Activated CD4-positive, alpha-beta T cell treated with anti-CD3 and anti-CD28 coated beads, Interleukin-2, amount 10 ng/mL, durations not matched to agents 7 days and 5 days (primary cell): Measurements from ENCODE around the gene SST. TPM values are rescaled to one million over a fixed set of nuclear protein-coding genes. Genes with fewer than 3 reads are reported as not detected.

ENCODE experiments used
- CTCF ChIA-PET: fragments of 350-600 bp; sonication (Branson Sonifier 250); formaldehyde crosslinking; loops from one replicate; lab custom pipeline; 2021; ENCODE audit warnings: antibody characterized with exemption; lab: Charles Lee
- POLR2A ChIA-PET: fragments of 350-600 bp; sonication (Branson Sonifier 250); formaldehyde crosslinking; loops from one replicate; lab custom pipeline; 2021; ENCODE audit warnings: antibody characterized with exemption; lab: Charles Lee
- DNase-seq: peaks from one replicate; pipeline ENCODE4 v3.0.0-alpha.2; 2020
- H3K27ac Mint-ChIP-seq: one replicate; pipeline ENCODE4 v1.8.0; 2021; ENCODE audit warnings: mild to moderate bottlenecking, moderate library complexity, mixed read lengths
- H3K27me3 Mint-ChIP-seq: one replicate; pipeline ENCODE4 v1.8.0; 2021; ENCODE audit warnings: mixed read lengths
- H3K36me3 Mint-ChIP-seq: one replicate; pipeline ENCODE4 v1.8.0; 2021; ENCODE audit warnings: low read depth, mixed read lengths
- H3K4me1 Mint-ChIP-seq: one replicate; pipeline ENCODE4 v1.8.0; 2021; ENCODE audit warnings: mixed read lengths
- H3K4me3 Mint-ChIP-seq: one replicate; pipeline ENCODE4 v1.8.0; 2021; ENCODE audit warnings: mild to moderate bottlenecking, moderate library complexity, mixed read lengths
- H3K9me3 Mint-ChIP-seq: one replicate; pipeline ENCODE4 v1.8.0; 2021; ENCODE audit warnings: mixed read lengths
- total RNA-seq, 2 experiments: library from RNA; stranded (reverse); gene quantifications; one replicate each; pipeline ENCODE4 v1.2.3, GENCODE V29; 2021

Gene SST
- total RNA-seq, 2 experiments from 2014 or later, result not detected

GRCh38 chr3:187641320-187642016 lies 28.7 kb downstream of the SST start:
- ChIA-PET CTCF (interaction anchor here (1.5 to 1.6 kb wide), 3 partner anchors 9 to 321 kb away, joined by 3 to 4 read pairs (median 3); no protein-coding TSS in a partner anchor), POLR2A (no interaction called here)
- H3K27ac Mint-ChIP-seq, result no peak overlapping the region
- peaks cover 32% of the 10 kb centered on the region for H3K27me3 Mint-ChIP-seq
- no peaks in the 10 kb centered on the region for H3K36me3 Mint-ChIP-seq
- H3K4me3 Mint-ChIP-seq, result no peak overlapping the region
- DNase-seq, result no peak
- H3K4me1 Mint-ChIP-seq, result no peaks in the 10 kb centered on the region
- H3K9me3 Mint-ChIP-seq, result no peaks in the 10 kb centered on the region

GRCh38 chr3:187640569-187641059 lies 29.6 kb downstream of the SST start:
- H3K4me1 Mint-ChIP-seq, result no peaks in the 10 kb centered on the region
- POLR2A ChIA-PET, result no interaction called here
- H3K27me3 Mint-ChIP-seq, result peaks cover 36% of the 10 kb centered on the region
- no peak overlapping the region for H3K4me3 Mint-ChIP-seq
- H3K9me3 Mint-ChIP-seq, result no peaks in the 10 kb centered on the region
- CTCF ChIA-PET, result interaction anchor here (1.2 to 1.6 kb wide), 4 partner anchors 9 to 321 kb away, joined by 3 to 4 read pairs (median 3); no protein-coding TSS in a partner anchor
- no peak overlapping the region for H3K27ac Mint-ChIP-seq
- no peak for DNase-seq
- H3K36me3 Mint-ChIP-seq, result no peaks in the 10 kb centered on the region

GRCh38 chr3:187639927-187640568 lies 30.1 kb downstream of the SST start:
- Mint-ChIP-seq H3K9me3 (peaks cover 1% of the 10 kb centered on the region), H3K4me1 (no peaks in the 10 kb centered on the region), H3K36me3 (no peaks in the 10 kb centered on the region), H3K27ac (no peak overlapping the region), H3K4me3 (no peak overlapping the region), H3K27me3 (peaks cover 32% of the 10 kb centered on the region)
- no peak for DNase-seq
- ChIA-PET POLR2A (no interaction called here), CTCF (interaction anchor here (1.2 to 1.6 kb wide), 3 partner anchors 10 to 320 kb away, joined by 3 to 4 read pairs (median 3); no protein-coding TSS in a partner anchor)

- Mint-ChIP-seq H3K9me3 (peaks cover 3% of the 10 kb centered on the region), H3K27me3 (peaks cover 33% of the 10 kb centered on the region), H3K27ac (no peak overlapping the region), H3K4me1 (no peaks in the 10 kb centered on the region), H3K36me3 (no peaks in the 10 kb centered on the region), H3K4me3 (no peak overlapping the region)
- ChIA-PET CTCF (no interaction called here), POLR2A (no interaction called here)
- DNase-seq, result no peak
Measured at GRCh38 chr3:187636528-187636927, 33.7 kb downstream of the SST start.

- Mint-ChIP-seq H3K27me3 (peaks cover 20% of the 10 kb centered on the region), H3K36me3 (no peaks in the 10 kb centered on the region)
- DNase-seq, result no peak
Measured at GRCh38 chr3:187630404-187630803, 39.8 kb downstream of the SST start.

GRCh38 chr3:187629711-187630110 lies 40.5 kb downstream of the SST start:
- Mint-ChIP-seq H3K4me3 (no peak overlapping the region), H3K9me3 (no peaks in the 10 kb centered on the region), H3K27me3 (peaks cover 20% of the 10 kb centered on the region), H3K36me3 (no peaks in the 10 kb centered on the region), H3K4me1 (no peaks in the 10 kb centered on the region), H3K27ac (no peak overlapping the region)
- DNase-seq, result no peak
- ChIA-PET POLR2A (no interaction called here), CTCF (no interaction called here)

More at GRCh38 chr3:187630404-187630803, 39.8 kb downstream of the SST start:
- Mint-ChIP-seq H3K4me1 (no peaks in the 10 kb centered on the region), H3K27ac (no peak overlapping the region), H3K4me3 (no peak overlapping the region), H3K9me3 (peaks cover 3% of the 10 kb centered on the region)
- ChIA-PET CTCF (interaction anchor here (0.8 kb wide), 1 partner anchor 1662 kb away, joined by 3 read pairs; no protein-coding TSS in a partner anchor), POLR2A (no interaction called here)

GRCh38 chr3:187628169-187628568 lies 42.0 kb downstream of the SST start:
- CTCF ChIA-PET, result no interaction called here
- no peaks in the 10 kb centered on the region for H3K9me3 Mint-ChIP-seq
- no peak for DNase-seq
- no peak overlapping the region for H3K27ac Mint-ChIP-seq
- H3K4me3 Mint-ChIP-seq, result no peak overlapping the region
- POLR2A ChIA-PET, result no interaction called here
- H3K4me1 Mint-ChIP-seq, result no peaks in the 10 kb centered on the region
- peaks cover 28% of the 10 kb centered on the region for H3K27me3 Mint-ChIP-seq
- no peaks in the 10 kb centered on the region for H3K36me3 Mint-ChIP-seq

- no peak overlapping the region for H3K4me3 Mint-ChIP-seq
- ChIA-PET CTCF (no interaction called here), POLR2A (no interaction called here)
- no peak for DNase-seq
- no peak overlapping the region for H3K27ac Mint-ChIP-seq
- H3K4me1 Mint-ChIP-seq, result no peaks in the 10 kb centered on the region
- no peaks in the 10 kb centered on the region for H3K36me3 Mint-ChIP-seq
- peaks cover 28% of the 10 kb centered on the region for H3K27me3 Mint-ChIP-seq
- no peaks in the 10 kb centered on the region for H3K9me3 Mint-ChIP-seq
Measured at GRCh38 chr3:187626581-187626980, 43.6 kb downstream of the SST start.

GRCh38 chr3:187624588-187624987 lies 45.6 kb downstream of the SST start:
- H3K36me3 Mint-ChIP-seq, result no peaks in the 10 kb centered on the region
- CTCF ChIA-PET, result interaction anchor here (1.2 kb wide), 1 partner anchor 77 kb away, joined by 4 read pairs; no protein-coding TSS in a partner anchor
- H3K27ac Mint-ChIP-seq, result no peak overlapping the region
- DNase-seq, result no peak
- POLR2A ChIA-PET, result no interaction called here
- H3K4me3 Mint-ChIP-seq, result no peak overlapping the region
- H3K9me3 Mint-ChIP-seq, result no peaks in the 10 kb centered on the region
- no peaks in the 10 kb centered on the region for H3K4me1 Mint-ChIP-seq
- peaks cover 19% of the 10 kb centered on the region for H3K27me3 Mint-ChIP-seq

GRCh38 chr3:187623285-187623814 lies 46.8 kb downstream of the SST start:
- Mint-ChIP-seq H3K4me1 (no peaks in the 10 kb centered on the region), H3K27ac (no peak overlapping the region), H3K9me3 (no peaks in the 10 kb centered on the region), H3K4me3 (no peak overlapping the region), H3K27me3 (peaks cover 18% of the 10 kb centered on the region), H3K36me3 (no peaks in the 10 kb centered on the region)
- CTCF ChIA-PET, result interaction anchor here (1.2 kb wide), 1 partner anchor 78 kb away, joined by 4 read pairs; no protein-coding TSS in a partner anchor
- no peak for DNase-seq
- POLR2A ChIA-PET, result no interaction called here

- ChIA-PET POLR2A (no interaction called here), CTCF (interaction anchor here (1.2 kb wide), 1 partner anchor 302 kb away, joined by 3 read pairs; no protein-coding TSS in a partner anchor)
- H3K4me3 Mint-ChIP-seq, result no peak overlapping the region
Measured at GRCh38 chr3:187621881-187622280, 48.3 kb downstream of the SST start.

GRCh38 chr3:187619461-187619860 lies 50.7 kb downstream of the SST start:
- POLR2A ChIA-PET, result no interaction called here
- H3K4me3 Mint-ChIP-seq, result no peak overlapping the region
- H3K27me3 Mint-ChIP-seq, result peaks cover 26% of the 10 kb centered on the region
- CTCF ChIA-PET, result interaction anchor here (0.5 kb wide), 1 partner anchor 118 kb away, joined by 3 read pairs; no protein-coding TSS in a partner anchor
- H3K36me3 Mint-ChIP-seq, result no peaks in the 10 kb centered on the region
- DNase-seq, result no peak
- H3K9me3 Mint-ChIP-seq, result no peaks in the 10 kb centered on the region
- no peak overlapping the region for H3K27ac Mint-ChIP-seq
- H3K4me1 Mint-ChIP-seq, result no peaks in the 10 kb centered on the region

More at GRCh38 chr3:187621881-187622280, 48.3 kb downstream of the SST start:
- Mint-ChIP-seq H3K27me3 (peaks cover 18% of the 10 kb centered on the region), H3K4me1 (no peaks in the 10 kb centered on the region), H3K36me3 (no peaks in the 10 kb centered on the region), H3K9me3 (no peaks in the 10 kb centered on the region), H3K27ac (no peak overlapping the region)
- no peak for DNase-seq
